ENCODE measurements around the gene NXPH2. TPM values are rescaled to one million over a fixed set of nuclear protein-coding genes. Genes with fewer than 3 reads are reported as not detected.

NXPH2 gene
- total RNA-seq, 2 experiments from 2014 or later: not detected

DNA sequence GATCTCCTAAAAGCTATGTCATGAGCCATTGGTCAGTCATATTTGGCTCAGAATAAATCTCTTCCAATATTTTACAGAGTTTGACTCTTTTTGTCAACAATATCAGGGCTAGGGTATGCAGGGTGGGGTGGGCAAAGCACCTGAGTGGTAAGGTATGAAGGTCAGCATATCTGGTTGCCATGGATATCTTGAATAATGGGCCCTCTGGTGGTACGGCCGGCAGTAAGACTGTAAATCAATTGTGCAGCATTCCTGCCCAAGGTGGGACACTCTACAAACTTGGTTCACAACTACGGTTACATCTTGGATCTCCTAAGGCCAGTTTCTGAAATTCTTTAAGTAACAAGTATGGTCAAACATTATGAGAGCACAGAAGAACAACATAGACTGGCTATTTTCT, 159.1 kb downstream of the NXPH2 start:
- Mint-ChIP-seq H3K4me3 (no peak overlapping the region), H3K9me3 (no peaks in the 10 kb centered on the region), H3K27me3 (peaks cover 24% of the 10 kb centered on the region), H3K4me1 (ENCODE audit: low read depth) (no peaks in the 10 kb centered on the region), H3K36me3 (ENCODE audit: low read depth) (no peaks in the 10 kb centered on the region), H3K27ac (no peak overlapping the region)
- no peaks in the 10 kb centered on the region for H3K36me3 ChIP-seq (ENCODE audit: insufficient read depth, low read length)
- no peak overlapping the region for H3K4me3 ChIP-seq (ENCODE audit: low read length)
- no peak overlapping the region for H3K27ac ChIP-seq (ENCODE audit: low read depth in 1 of 2, low read length in 2 of 2)
- TF ChIP-seq, protein P1, sequence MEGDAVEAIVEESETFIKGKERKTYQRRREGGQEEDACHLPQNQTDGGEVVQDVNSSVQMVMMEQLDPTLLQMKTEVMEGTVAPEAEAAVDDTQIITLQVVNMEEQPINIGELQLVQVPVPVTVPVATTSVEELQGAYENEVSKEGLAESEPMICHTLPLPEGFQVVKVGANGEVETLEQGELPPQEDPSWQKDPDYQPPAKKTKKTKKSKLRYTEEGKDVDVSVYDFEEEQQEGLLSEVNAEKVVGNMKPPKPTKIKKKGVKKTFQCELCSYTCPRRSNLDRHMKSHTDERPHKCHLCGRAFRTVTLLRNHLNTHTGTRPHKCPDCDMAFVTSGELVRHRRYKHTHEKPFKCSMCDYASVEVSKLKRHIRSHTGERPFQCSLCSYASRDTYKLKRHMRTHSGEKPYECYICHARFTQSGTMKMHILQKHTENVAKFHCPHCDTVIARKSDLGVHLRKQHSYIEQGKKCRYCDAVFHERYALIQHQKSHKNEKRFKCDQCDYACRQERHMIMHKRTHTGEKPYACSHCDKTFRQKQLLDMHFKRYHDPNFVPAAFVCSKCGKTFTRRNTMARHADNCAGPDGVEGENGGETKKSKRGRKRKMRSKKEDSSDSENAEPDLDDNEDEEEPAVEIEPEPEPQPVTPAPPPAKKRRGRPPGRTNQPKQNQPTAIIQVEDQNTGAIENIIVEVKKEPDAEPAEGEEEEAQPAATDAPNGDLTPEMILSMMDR (IDR thresholded peaks at IDR 0.05): no peak
- H3K27me3 ChIP-seq (ENCODE audit: control insufficient read depth in 1 of 2, insufficient read depth in 2 of 2, low read length in 2 of 2): peaks cover 4 to 8% of the 10 kb centered on the region in 2 experiments
- H3K9me3 ChIP-seq (ENCODE audit: control insufficient read depth in 1 of 2, insufficient read depth in 1 of 2, low read length in 2 of 2): no peaks in the 10 kb centered on the region
- intact Hi-C loops (cut with DNase I, micrococcal nuclease): no loop called here
- CTCF ChIA-PET: no interaction called here
- ATAC-seq (ENCODE audit: poor library complexity) (no peak), DNase-seq (no peak)
- POLR2A ChIA-PET: no interaction called here
- no peaks in the 10 kb centered on the region for H3K4me1 ChIP-seq (ENCODE audit: insufficient read depth, low read length)

GRCh38 chr2:138620431-138620830, 159.8 kb downstream of the NXPH2 start:
- intact Hi-C loops (cut with DNase I, micrococcal nuclease): no loop called here
- POLR2A ChIA-PET: no interaction called here

More at GRCh38 chr2:138620431-138620830, 159.8 kb downstream of the NXPH2 start:
- H3K36me3 Mint-ChIP-seq (ENCODE audit: low read depth): no peaks in the 10 kb centered on the region
- CTCF ChIA-PET: no interaction called here
- ATAC-seq (ENCODE audit: poor library complexity) (no peak), DNase-seq (no peak)
- H3K9me3 ChIP-seq (ENCODE audit: control insufficient read depth in 1 of 2, insufficient read depth in 1 of 2, low read length in 2 of 2): no peaks in the 10 kb centered on the region
- H3K36me3 ChIP-seq (ENCODE audit: insufficient read depth, low read length): no peaks in the 10 kb centered on the region
- no peak overlapping the region for H3K27ac ChIP-seq (ENCODE audit: low read depth in 1 of 2, low read length in 2 of 2)
- TF ChIP-seq, protein P1 (IDR thresholded peaks at IDR 0.05): no peak
- peaks cover 21% of the 10 kb centered on the region for H3K27me3 Mint-ChIP-seq
- no peak overlapping the region for H3K27ac Mint-ChIP-seq
- no peaks in the 10 kb centered on the region for H3K4me1 ChIP-seq (ENCODE audit: insufficient read depth, low read length)
- H3K4me3 Mint-ChIP-seq: no peak overlapping the region
- H3K4me3 ChIP-seq (ENCODE audit: low read length): no peak overlapping the region
- H3K9me3 Mint-ChIP-seq: no peaks in the 10 kb centered on the region
- peaks cover 4 to 8% of the 10 kb centered on the region in 2 experiments for H3K27me3 ChIP-seq (ENCODE audit: control insufficient read depth in 1 of 2, insufficient read depth in 2 of 2, low read length in 2 of 2)
- no peaks in the 10 kb centered on the region for H3K4me1 Mint-ChIP-seq (ENCODE audit: low read depth)
